AG10803 (cell line): ENCODE data around the gene B4GALNT4.
A peak's percentile ranks its signal among the peaks of the same experiment; 100 is the strongest.

Experiments
- DNase-seq: peaks from one replicate; pipeline ENCODE4 v3.0.0; 2010; ENCODE audit warnings: low read depth
- H3K4me3 ChIP-seq: 2 replicates; pipeline ENCODE4 v1.5.1; 2011; ENCODE audit warnings: mild to moderate bottlenecking, low read length, control low read depth
- CTCF ChIP-seq: conservative IDR thresholded peaks from 2 replicates; pipeline ENCODE4 v1.5.1; 2011; ENCODE audit warnings: mild to moderate bottlenecking, low read length, control low read depth, inconsistent platforms

B4GALNT4 gene

GRCh38 chr11:412641-413119, 43.4 kb downstream of the B4GALNT4 start:
- no peak overlapping the region for H3K4me3 ChIP-seq
- no peak for TF ChIP-seq CTCF
- DNase-seq: no peak

DNA sequence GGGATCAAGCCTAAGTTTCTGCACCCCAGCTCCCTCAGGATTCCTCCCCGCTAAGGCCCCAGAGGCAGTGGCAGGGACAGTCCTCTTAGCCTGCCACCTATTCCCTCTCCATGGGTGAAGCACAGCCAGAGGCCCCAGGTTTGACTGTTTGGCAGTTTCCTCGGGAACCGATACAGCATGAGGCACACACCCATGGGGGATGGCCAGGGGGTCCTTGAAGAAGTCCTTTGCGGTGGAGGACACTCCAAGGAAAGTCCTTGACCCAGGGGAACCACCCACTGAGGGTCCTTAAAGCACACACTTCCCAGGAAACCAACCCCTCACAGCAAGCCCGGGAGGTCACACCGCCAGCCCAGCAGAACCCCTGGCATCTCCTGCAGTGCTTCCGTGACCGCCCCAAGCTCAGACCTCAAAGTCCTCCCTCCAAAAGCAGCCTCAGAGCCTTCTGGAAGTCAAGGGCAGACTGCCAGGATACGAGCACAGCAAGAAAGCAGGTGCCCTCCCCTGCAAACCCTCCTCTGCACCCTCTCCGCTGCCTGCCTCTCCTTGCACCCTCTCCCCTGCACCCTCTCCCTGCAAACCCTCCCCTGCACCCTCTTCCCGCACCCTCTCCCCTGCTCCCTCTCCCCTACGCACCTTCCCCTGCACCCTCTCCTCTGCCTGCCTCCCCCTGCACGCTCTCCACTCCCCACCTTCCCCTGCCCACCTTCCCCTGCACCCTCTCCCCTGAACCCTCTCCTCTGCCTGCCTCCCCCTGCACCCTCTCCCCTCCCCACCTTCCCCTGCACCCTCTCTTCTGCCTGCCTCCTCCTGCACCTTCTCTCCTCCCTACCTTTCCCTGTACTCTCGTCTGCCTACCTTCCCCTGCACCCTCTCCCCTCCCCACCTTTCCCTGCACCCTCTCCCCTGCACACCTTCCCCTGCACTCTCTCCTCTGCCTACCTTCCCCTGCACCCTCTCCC, 44.1 kb downstream of the B4GALNT4 start:
- no peak for DNase-seq
- TF ChIP-seq CTCF: no peak
- no peak overlapping the region for H3K4me3 ChIP-seq

- no peak overlapping the region for H3K4me3 ChIP-seq
These were observed 45.1 kb downstream of the B4GALNT4 start for GRCh38 chr11:414318-414857.

DNA sequence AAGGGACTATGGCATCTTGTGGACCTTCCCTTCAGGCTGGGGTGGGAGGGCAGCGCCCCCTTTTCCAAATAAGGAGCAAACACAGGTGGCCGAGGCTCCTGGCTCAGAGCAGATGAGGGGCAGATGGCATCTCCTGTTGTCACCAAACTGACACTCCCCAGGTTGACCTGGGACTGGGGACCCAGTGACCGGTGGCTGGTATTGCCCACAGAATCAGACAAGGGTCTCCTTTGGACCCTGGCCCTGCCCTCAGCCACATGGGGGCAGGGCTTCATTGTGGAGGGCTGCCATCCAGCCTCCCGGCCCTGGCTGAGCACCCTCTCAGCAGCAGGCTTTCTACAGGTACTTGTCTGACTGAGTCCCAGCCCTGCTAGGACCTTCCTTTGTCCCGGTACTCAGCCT, 46.3 kb downstream of the B4GALNT4 start:
- no peak overlapping the region for H3K4me3 ChIP-seq
- TF ChIP-seq CTCF: no peak
- DNase-seq: no peak

More at GRCh38 chr11:414318-414857, 45.1 kb downstream of the B4GALNT4 start:
- no peak for DNase-seq
- TF ChIP-seq CTCF: no peak

DNA sequence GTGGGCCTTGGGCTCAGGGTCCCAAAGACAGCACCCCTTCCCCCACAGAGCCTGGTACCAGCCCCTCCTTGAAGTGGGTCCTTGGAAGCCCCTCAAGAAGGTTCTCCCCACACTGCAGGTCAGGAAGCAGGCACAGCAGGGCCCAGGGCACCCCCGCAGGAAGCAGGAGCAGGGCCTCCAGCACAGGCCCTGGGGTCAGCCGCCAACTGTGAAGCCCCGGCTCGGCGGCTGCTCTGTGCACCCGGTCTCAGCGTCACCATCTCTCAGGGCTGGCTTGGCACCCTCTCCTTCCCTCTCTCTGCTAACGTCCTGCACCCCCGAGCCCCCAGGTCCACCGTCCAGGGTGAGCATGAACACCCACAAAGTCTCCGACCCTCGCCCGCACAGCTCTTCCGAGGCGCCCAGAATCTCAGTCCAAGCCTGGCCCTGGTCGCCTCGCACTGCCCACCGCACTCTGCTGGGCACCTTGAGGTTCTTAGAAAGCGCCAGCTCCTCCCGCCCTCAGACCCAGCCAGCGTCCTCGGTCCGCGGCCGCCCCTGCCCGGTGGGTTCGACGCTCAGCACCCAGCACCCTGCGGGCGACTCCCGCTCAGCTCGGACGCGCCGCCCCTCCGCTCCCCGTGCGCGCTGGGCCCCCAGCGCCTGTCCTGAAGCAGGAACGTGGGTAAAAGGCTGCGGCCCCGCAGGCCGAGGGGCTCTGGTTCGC, 46.9 kb downstream of the B4GALNT4 start:
- TF ChIP-seq CTCF: no peak
- no peak for DNase-seq
- peak overlapping the region; percentile 54 for H3K4me3 ChIP-seq

GRCh38 chr11:416757-417621, 47.7 kb downstream of the B4GALNT4 start:
- H3K4me3 ChIP-seq: peak overlapping the region; percentile 54
- no peak for TF ChIP-seq CTCF
- peak; percentile 16 for DNase-seq
